ENCODE results near the gene CELA1.
"Not testable (repeated sequence)": the region's sequence is repeated elsewhere in the genome, so short reads cannot be mapped to it uniquely, and the experiment has no call there.

The CELA1 gene

DNA sequence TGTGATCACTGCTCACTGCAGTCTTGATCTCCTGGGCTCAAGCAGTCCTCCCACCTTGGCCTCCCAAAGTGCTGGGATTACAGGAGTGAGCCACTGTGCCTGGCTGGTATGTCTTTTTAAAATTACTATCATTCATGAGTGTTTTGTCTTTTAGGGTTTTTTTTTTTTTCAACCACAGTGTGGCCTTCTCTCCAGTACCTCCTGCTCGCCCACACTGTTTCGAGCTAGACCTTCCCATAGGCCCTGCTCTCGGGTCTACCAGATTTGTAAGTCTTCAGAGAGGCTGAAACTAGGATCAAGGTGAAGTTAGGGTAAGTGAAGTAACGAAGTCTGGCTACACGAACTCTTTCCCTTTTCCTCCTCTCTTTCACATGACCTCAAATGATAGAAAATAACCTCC is 24.0 kb downstream of the CELA1 start:
- no peak for DNase-seq (ENCODE audit: extremely low spot score)
- TF ChIP-seq LEF1 (IDR thresholded peaks at IDR 0.05; ENCODE audit: borderline replicate concordance) (no peak), NFRKB (IDR thresholded peaks at IDR 0.05) (no peak), CTBP1 (IDR thresholded peaks at IDR 0.05; ENCODE audit: borderline replicate concordance) (no peak), L3MBTL2 (conservative IDR thresholded peaks at IDR 0.05) (no peak), TARDBP (IDR thresholded peaks at IDR 0.05) (no peak)
- CTCF ChIA-PET: no interaction called here
- POLR2A ChIA-PET: interaction anchor here (1.4 kb wide), 1 partner anchor 84 kb away, joined by 3 read pairs; the partner anchor contains the start of gene DAZAP2

GRCh38 chr12:51321882-51322281 is 24.6 kb downstream of the CELA1 start:
- no peak for DNase-seq (ENCODE audit: extremely low spot score)
- ChIA-PET CTCF (interaction anchor here (0.5 kb wide), 1 partner anchor 21 kb away, joined by 3 read pairs; no protein-coding TSS in a partner anchor), POLR2A (interaction anchor here (1.4 kb wide), 1 partner anchor 84 kb away, joined by 3 read pairs; the partner anchor contains the start of gene DAZAP2)
- TF ChIP-seq FOXA1 (IDR thresholded peaks at IDR 0.05) (no peak), L3MBTL2 (conservative IDR thresholded peaks at IDR 0.05) (no peak), TARDBP (IDR thresholded peaks at IDR 0.05) (no peak), NFRKB (IDR thresholded peaks at IDR 0.05) (no peak), SP1 (IDR thresholded peaks at IDR 0.05) (no peak), HDGF (IDR thresholded peaks at IDR 0.05; ENCODE audit: borderline replicate concordance) (no peak), FOXK2 (IDR thresholded peaks at IDR 0.05) (no peak), ELF4 (IDR thresholded peaks at IDR 0.05) (no peak), PKNOX1 (IDR thresholded peaks at IDR 0.05) (no peak)

- TF ChIP-seq ARNT (IDR thresholded peaks at IDR 0.05): no peak
- TF ChIP-seq HDGF (IDR thresholded peaks at IDR 0.05; ENCODE audit: borderline replicate concordance): no peak
- no peak for TF ChIP-seq FOXA1 (IDR thresholded peaks at IDR 0.05)
- TF ChIP-seq TARDBP (IDR thresholded peaks at IDR 0.05): no peak
- TF ChIP-seq SP1 (IDR thresholded peaks at IDR 0.05): no peak
- no peak for TF ChIP-seq ELF4 (IDR thresholded peaks at IDR 0.05)
- TF ChIP-seq CTBP1 (IDR thresholded peaks at IDR 0.05; ENCODE audit: borderline replicate concordance): no peak
- no peak for TF ChIP-seq LEF1 (IDR thresholded peaks at IDR 0.05; ENCODE audit: borderline replicate concordance)
- no peak for TF ChIP-seq NFRKB (IDR thresholded peaks at IDR 0.05)
- TF ChIP-seq FOXM1 (IDR thresholded peaks at IDR 0.05; ENCODE audit: borderline replicate concordance): no peak
- TF ChIP-seq BHLHE40 (IDR thresholded peaks at IDR 0.05; ENCODE audit: borderline replicate concordance): no peak
- no peak for TF ChIP-seq SUZ12 (IDR thresholded peaks at IDR 0.05)
- TF ChIP-seq ZNF384 (IDR thresholded peaks at IDR 0.05): no peak
- no peak for TF ChIP-seq PKNOX1 (IDR thresholded peaks at IDR 0.05)
- TF ChIP-seq L3MBTL2 (conservative IDR thresholded peaks at IDR 0.05): no peak
- TF ChIP-seq FOXK2 (IDR thresholded peaks at IDR 0.05): no peak
- no peak for DNase-seq (ENCODE audit: extremely low spot score)
- POLR2A ChIA-PET: no interaction called here
- CTCF ChIA-PET: no interaction called here
These were observed 25.7 kb downstream of the CELA1 start for GRCh38 chr12:51320695-51321320.

DNA sequence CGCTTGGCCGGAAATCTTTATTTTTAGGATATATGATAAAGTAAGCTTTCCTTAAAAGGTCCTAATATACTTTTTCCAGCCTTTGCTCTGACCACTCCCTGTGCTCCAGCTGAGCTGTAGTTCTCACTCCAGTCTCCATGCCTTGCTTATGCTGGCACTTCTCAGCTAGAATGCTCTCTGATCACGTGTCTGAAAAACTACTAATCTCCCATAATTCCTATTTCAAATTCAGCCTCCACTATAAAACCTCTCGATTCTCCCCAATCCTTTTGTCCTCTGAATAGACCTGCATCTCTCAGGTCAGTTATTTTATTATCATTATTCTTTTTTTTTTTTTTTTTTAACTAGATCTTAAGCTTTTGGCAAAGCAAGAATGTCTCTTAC is 26.2 kb downstream of the CELA1 start:
- ChIA-PET POLR2A (no interaction called here), CTCF (no interaction called here)
- DNase-seq (ENCODE audit: extremely low spot score): no peak
- TF ChIP-seq L3MBTL2 (conservative IDR thresholded peaks at IDR 0.05): no peak
- TF ChIP-seq SP1 (IDR thresholded peaks at IDR 0.05): no peak
- TF ChIP-seq CTBP1 (IDR thresholded peaks at IDR 0.05; ENCODE audit: borderline replicate concordance): no peak
- TF ChIP-seq HDGF (IDR thresholded peaks at IDR 0.05; ENCODE audit: borderline replicate concordance): no peak
- TF ChIP-seq TARDBP (IDR thresholded peaks at IDR 0.05): no peak
- TF ChIP-seq NFRKB (IDR thresholded peaks at IDR 0.05): no peak
- TF ChIP-seq ZNF384 (IDR thresholded peaks at IDR 0.05): no peak
- no peak for TF ChIP-seq FOXK2 (IDR thresholded peaks at IDR 0.05)
- no peak for TF ChIP-seq LEF1 (IDR thresholded peaks at IDR 0.05; ENCODE audit: borderline replicate concordance)
- no peak for TF ChIP-seq FOXA1 (IDR thresholded peaks at IDR 0.05)
- TF ChIP-seq BHLHE40 (IDR thresholded peaks at IDR 0.05; ENCODE audit: borderline replicate concordance): no peak

GRCh38 chr12:51318846-51319599 is 27.5 kb downstream of the CELA1 start:
- ChIA-PET POLR2A (no interaction called here), CTCF (interaction anchor here (0.6 kb wide), 1 partner anchor 125 kb away, joined by 3 read pairs; no protein-coding TSS in a partner anchor)
- no peak for DNase-seq (ENCODE audit: extremely low spot score)
- no peak for TF ChIP-seq CTBP1 (IDR thresholded peaks at IDR 0.05; ENCODE audit: borderline replicate concordance)
- TF ChIP-seq BHLHE40 (IDR thresholded peaks at IDR 0.05; ENCODE audit: borderline replicate concordance): no peak
- TF ChIP-seq NFRKB (IDR thresholded peaks at IDR 0.05): no peak
- no peak for TF ChIP-seq FOXA1 (IDR thresholded peaks at IDR 0.05)
- TF ChIP-seq L3MBTL2 (conservative IDR thresholded peaks at IDR 0.05): no peak

GRCh38 chr12:51318057-51318806 is 28.2 kb downstream of the CELA1 start:
- POLR2A ChIA-PET; DNase-seq (ENCODE audit: extremely low spot score); CTCF ChIA-PET: not testable (repeated sequence)

Data from HEK293T (cell line).